Keratinocyte (primary cell): ENCODE data around the gene PDCD4. TPM values are rescaled to one million over a fixed set of nuclear protein-coding genes. Genes with fewer than 3 reads are reported as not detected.

Experiments
- DNase-seq: peaks from one replicate; pipeline ENCODE4 v3.0.0-alpha.2; 2011; ENCODE audit warnings: low read depth, missing footprints, low spot score
- FAIRE-seq: peaks from 2 replicates; lab custom pipeline; 2011; peaks lifted over from hg19 to GRCh38; lab: Jason Lieb, UNC
- H2AFZ ChIP-seq: 2 replicates; pipeline ENCODE4 v1.6.0; 2012; ENCODE audit warnings: low read length, control low read depth, inconsistent platforms; ENCODE audit not compliant: control insufficient read depth
- H3K27ac ChIP-seq: 2 replicates; pipeline ENCODE4 v1.5.1; 2011; ENCODE audit warnings: low read length; ENCODE audit not compliant: control insufficient read depth, insufficient read depth
- H3K27me3 ChIP-seq: 3 replicates; pipeline ENCODE4 v1.6.0; 2011; ENCODE audit warnings: low read length; ENCODE audit not compliant: control insufficient read depth, insufficient read depth; ENCODE audit errors: extremely low read depth
- H3K36me3 ChIP-seq, 2 experiments: 2 replicates in 1 of 2; 3 replicates in 1 of 2; pipeline ENCODE4 v1.5.1; 2011; ENCODE audit warnings: low read length in 2 of 2, mild to moderate bottlenecking in 1 of 2; ENCODE audit not compliant: control insufficient read depth in 2 of 2, insufficient read depth in 2 of 2; ENCODE audit errors: extremely low read depth in 1 of 2
- H3K4me1 ChIP-seq: 3 replicates; pipeline ENCODE4 v1.5.1; 2011; ENCODE audit warnings: low read length; ENCODE audit not compliant: control insufficient read depth, insufficient read depth; ENCODE audit errors: extremely low read depth
- H3K4me2 ChIP-seq: 3 replicates; pipeline ENCODE4 v1.6.0; 2011; ENCODE audit warnings: low read depth, low read length; ENCODE audit not compliant: control insufficient read depth, insufficient read depth; ENCODE audit errors: extremely low read depth
- H3K4me3 ChIP-seq, 3 experiments: fragments of 200-600 bp in 1 of 3; sonication (generic) in 1 of 3; 2 replicates in 2 of 3; 3 replicates in 1 of 3; pipeline ENCODE4 v1.5.1; 2011 to 2016; ENCODE audit warnings: low read length in 3 of 3, mild to moderate bottlenecking in 3 of 3, control low read depth in 2 of 3, inconsistent platforms in 1 of 3, low read depth in 1 of 3, mixed read lengths in 1 of 3, mixed run types in 1 of 3, moderate library complexity in 1 of 3; ENCODE audit not compliant: control insufficient read depth in 2 of 3, insufficient read depth in 2 of 3; ENCODE audit errors: extremely low read depth in 1 of 3
- H3K79me2 ChIP-seq: 2 replicates; pipeline ENCODE4 v1.6.0; 2012; ENCODE audit warnings: low read length; ENCODE audit not compliant: control insufficient read depth, insufficient read depth
- H3K9ac ChIP-seq: 3 replicates; pipeline ENCODE4 v1.6.0; 2011; ENCODE audit warnings: low read length; ENCODE audit not compliant: control insufficient read depth, insufficient read depth; ENCODE audit errors: extremely low read depth
- H3K9me1 ChIP-seq: 3 replicates; pipeline ENCODE4 v1.6.0; 2011; ENCODE audit warnings: low read length; ENCODE audit not compliant: control insufficient read depth, insufficient read depth; ENCODE audit errors: extremely low read depth
- H3K9me3 ChIP-seq: 2 replicates; pipeline ENCODE4 v1.5.1; 2012; ENCODE audit warnings: low read depth, low read length; ENCODE audit not compliant: control insufficient read depth
- H4K20me1 ChIP-seq: 3 replicates; pipeline ENCODE4 v1.6.0; 2011; ENCODE audit warnings: low read length; ENCODE audit not compliant: control insufficient read depth, insufficient read depth; ENCODE audit errors: extremely low read depth
- CTCF ChIP-seq, 3 experiments: IDR thresholded peaks in 1 of 3; conservative IDR thresholded peaks in 1 of 3; optimal IDR thresholded peaks in 1 of 3; 2 replicates in 2 of 3; 3 replicates in 1 of 3; pipeline versions ENCODE3 to v1.5.1; 2011; ENCODE audit warnings: low read length in 3 of 3, mild to moderate bottlenecking in 3 of 3, moderate library complexity in 2 of 3, control low read depth in 1 of 3, inconsistent platforms in 1 of 3; ENCODE audit not compliant: insufficient read depth in 2 of 3; ENCODE audit errors: extremely low read depth in 1 of 3
- EZH2 ChIP-seq: IDR thresholded peaks from one replicate; pipeline ENCODE4 v1.6.1; 2012; ENCODE audit warnings: inconsistent platforms, mild to moderate bottlenecking, low read length, moderate library complexity
- dilution Hi-C: fragments of 300-500 bp; cut with MboI; formaldehyde crosslinking; loops from one replicate; pipeline ENCODE4 v1.7.0; 2020; ENCODE audit warnings: low sequenced_read_pairs; ENCODE audit not compliant: extremely low pct_ligation_motif_present
- polyA plus RNA-seq, 5 experiments: library from polyadenylated mRNA; depleted of rRNA in 3 of 5; stranded (reverse) in 3 of 5; stranded (forward) in 1 of 5; unstranded in 1 of 5; fragments of >200 nt; gene quantifications; 1 replicate in 1 of 5; 2 replicates in 3 of 5; 3 replicates in 1 of 5; pipeline versions ENCODE4 v1.2.1 to v1.2.3, GENCODE V29; 2011 to 2012; ENCODE audit warnings: missing spikeins in 2 of 5, low read depth in 1 of 5, low replicate concordance in 1 of 5

PDCD4 gene
- polyA plus RNA-seq, 1 donor (not counting 4 experiments of a cell fraction or from before 2014, with no cell fraction given) = 146 TPM

GRCh38 chr10:110897184-110897583 is 25.5 kb downstream of the PDCD4 start:
- peaks cover 12% of the 10 kb centered on the region for H3K4me1 ChIP-seq
- H3K4me2 ChIP-seq = no peak overlapping the region
- peaks cover 5 to 12% of the 10 kb centered on the region in 2 experiments for H3K36me3 ChIP-seq
- H2AFZ ChIP-seq = no peak overlapping the region
- no peak overlapping the region for H3K4me3 ChIP-seq
- no peaks in the 10 kb centered on the region for H3K9me1 ChIP-seq
- H3K9ac ChIP-seq = no peak overlapping the region
- FAIRE-seq = no peak
- DNase-seq = no peak
- H3K27ac ChIP-seq = no peak overlapping the region
- TF ChIP-seq CTCF (optimal IDR thresholded peaks at IDR 0.05 in 1 of 3, IDR thresholded peaks at IDR 0.05 in 1 of 3, conservative IDR thresholded peaks at IDR 0.05 in 1 of 3; ENCODE audit: extremely low read depth in 1 of 3, insufficient read depth in 2 of 3, low read length in 3 of 3) (no peak), EZH2 (no peak)
- H3K9me3 ChIP-seq = no peaks in the 10 kb centered on the region
- no peaks in the 10 kb centered on the region for H3K27me3 ChIP-seq
- H3K79me2 ChIP-seq = no peaks in the 10 kb centered on the region
- no peaks in the 10 kb centered on the region for H4K20me1 ChIP-seq
- dilution Hi-C loops = loop anchor here (25.0 kb wide), 1 partner anchor 585 kb away; the partner anchor contains the start of gene SMNDC1

DNA sequence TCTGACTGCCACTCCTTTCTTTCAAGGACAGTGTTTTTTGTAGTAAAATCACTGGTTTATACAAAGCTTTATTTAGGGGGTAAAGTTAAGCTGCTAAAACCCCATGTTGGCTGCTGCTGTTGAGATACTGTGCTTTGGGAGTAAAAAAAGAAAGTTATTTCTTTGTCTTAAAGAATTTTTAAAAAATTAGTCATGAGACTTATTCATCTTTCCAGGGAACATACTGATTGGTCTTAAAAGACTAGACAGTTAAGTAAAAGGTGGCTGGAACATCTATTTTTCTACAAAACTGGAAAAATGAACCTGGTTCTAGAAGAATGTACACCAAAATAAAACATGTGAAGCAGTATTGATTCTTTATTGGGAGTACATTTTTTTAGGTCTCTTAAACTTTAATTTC is 26.7 kb downstream of the PDCD4 start:
- Histone ChIP-seq H4K20me1 (no peaks in the 10 kb centered on the region), H3K27me3 (no peaks in the 10 kb centered on the region), H3K9me1 (no peaks in the 10 kb centered on the region), H3K4me1 (peaks cover 23% of the 10 kb centered on the region), H3K27ac (no peak overlapping the region), H3K36me3 (peaks cover 5 to 12% of the 10 kb centered on the region in 2 experiments), H3K9me3 (no peaks in the 10 kb centered on the region), H3K9ac (no peak overlapping the region), H3K79me2 (no peaks in the 10 kb centered on the region), H3K4me3 (no peak overlapping the region), H2AFZ (no peak overlapping the region), H3K4me2 (peak overlapping the region; percentile 47)
- no peak for FAIRE-seq
- TF ChIP-seq EZH2 = no peak
- no peak for TF ChIP-seq CTCF (optimal IDR thresholded peaks at IDR 0.05 in 1 of 3, IDR thresholded peaks at IDR 0.05 in 1 of 3, conservative IDR thresholded peaks at IDR 0.05 in 1 of 3; ENCODE audit: extremely low read depth in 1 of 3, insufficient read depth in 2 of 3, low read length in 3 of 3)
- no peak for DNase-seq
- dilution Hi-C loops = loop anchor here (25.0 kb wide), 1 partner anchor 586 kb away; the partner anchor contains the start of gene SMNDC1
